ENCODE results near the gene STRIT1.

DNA sequence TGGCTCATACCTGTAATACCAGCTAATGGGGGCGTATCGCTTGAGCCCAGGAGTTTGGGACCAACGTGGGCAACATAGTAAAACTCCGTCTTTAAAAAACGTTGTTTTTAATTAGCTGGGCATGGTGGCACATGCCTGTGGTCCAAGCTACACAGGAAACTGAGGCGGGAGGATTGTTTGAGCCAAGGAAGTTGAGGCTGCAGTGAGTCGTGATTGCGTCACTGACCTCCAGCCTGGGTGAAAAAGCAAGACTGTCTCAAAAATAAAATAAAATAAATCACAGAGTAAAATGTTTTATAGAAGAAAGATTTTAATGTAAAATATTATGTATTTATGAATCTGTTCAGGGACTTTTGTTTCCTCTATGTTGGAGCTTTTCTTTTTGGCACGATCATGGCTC lies 15.3 kb upstream of the STRIT1 start:
- TF ChIP-seq GATA2 (IDR thresholded peaks at IDR 0.05; ENCODE audit: low read depth, low read length) (no peak), GATA3 (IDR thresholded peaks at IDR 0.05; ENCODE audit: low read depth, low read length) (no peak)

Measured in SH-SY5Y (cell line).